ENCODE measurements around the gene VIL1. TPM values are rescaled to one million over a fixed set of nuclear protein-coding genes. Genes with fewer than 3 reads are reported as not detected.
A peak's percentile ranks its signal among the peaks of the same experiment; 100 is the strongest.

The VIL1 gene
- total and polyA plus RNA-seq, 2 of the 13 experiments (the other 11 are each of a cell fraction or from before 2014, with no cell fraction given), result 287 to 301 TPM

DNA sequence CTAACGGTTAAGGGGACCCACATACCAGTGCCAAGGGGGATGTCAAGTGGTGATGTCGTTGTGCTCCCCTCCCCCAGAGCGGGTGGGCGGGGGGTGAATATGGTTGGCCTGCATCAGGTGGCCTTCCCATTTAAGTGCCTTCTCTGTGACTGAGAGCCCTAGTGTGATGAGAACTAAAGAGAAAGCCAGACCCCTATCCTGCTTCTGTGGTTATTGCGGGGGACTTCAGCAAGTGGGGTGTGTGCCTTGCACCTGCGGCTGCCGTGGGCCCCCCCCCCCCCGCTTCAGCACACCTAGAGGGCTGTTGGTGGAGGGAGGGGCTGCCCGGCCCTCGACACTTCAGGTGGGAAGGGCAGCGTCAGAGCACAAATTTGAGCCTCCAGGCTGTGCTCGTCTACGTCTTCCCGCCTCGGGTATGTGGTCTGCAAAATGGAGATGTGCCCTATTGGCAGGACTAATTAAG lies 13.1 kb upstream of the VIL1 start (continued):
- TF ChIP-seq TBP (CRISPR knock-in tag; IDR thresholded peaks at IDR 0.05), result 0 out of 2 replicates have a peak, but pooled peaks have one; percentile 29
- no peak; the same call in 1 of the 2 replicates for TF ChIP-seq ZNF232 (CRISPR knock-in tag; IDR thresholded peaks at IDR 0.05; ENCODE audit: borderline replicate concordance)
- 0 out of 2 replicates have a peak, but pooled peaks have one; percentile 9 for TF ChIP-seq ZNF12 (CRISPR knock-in tag; IDR thresholded peaks at IDR 0.05)
- TF ChIP-seq, protein P1, sequence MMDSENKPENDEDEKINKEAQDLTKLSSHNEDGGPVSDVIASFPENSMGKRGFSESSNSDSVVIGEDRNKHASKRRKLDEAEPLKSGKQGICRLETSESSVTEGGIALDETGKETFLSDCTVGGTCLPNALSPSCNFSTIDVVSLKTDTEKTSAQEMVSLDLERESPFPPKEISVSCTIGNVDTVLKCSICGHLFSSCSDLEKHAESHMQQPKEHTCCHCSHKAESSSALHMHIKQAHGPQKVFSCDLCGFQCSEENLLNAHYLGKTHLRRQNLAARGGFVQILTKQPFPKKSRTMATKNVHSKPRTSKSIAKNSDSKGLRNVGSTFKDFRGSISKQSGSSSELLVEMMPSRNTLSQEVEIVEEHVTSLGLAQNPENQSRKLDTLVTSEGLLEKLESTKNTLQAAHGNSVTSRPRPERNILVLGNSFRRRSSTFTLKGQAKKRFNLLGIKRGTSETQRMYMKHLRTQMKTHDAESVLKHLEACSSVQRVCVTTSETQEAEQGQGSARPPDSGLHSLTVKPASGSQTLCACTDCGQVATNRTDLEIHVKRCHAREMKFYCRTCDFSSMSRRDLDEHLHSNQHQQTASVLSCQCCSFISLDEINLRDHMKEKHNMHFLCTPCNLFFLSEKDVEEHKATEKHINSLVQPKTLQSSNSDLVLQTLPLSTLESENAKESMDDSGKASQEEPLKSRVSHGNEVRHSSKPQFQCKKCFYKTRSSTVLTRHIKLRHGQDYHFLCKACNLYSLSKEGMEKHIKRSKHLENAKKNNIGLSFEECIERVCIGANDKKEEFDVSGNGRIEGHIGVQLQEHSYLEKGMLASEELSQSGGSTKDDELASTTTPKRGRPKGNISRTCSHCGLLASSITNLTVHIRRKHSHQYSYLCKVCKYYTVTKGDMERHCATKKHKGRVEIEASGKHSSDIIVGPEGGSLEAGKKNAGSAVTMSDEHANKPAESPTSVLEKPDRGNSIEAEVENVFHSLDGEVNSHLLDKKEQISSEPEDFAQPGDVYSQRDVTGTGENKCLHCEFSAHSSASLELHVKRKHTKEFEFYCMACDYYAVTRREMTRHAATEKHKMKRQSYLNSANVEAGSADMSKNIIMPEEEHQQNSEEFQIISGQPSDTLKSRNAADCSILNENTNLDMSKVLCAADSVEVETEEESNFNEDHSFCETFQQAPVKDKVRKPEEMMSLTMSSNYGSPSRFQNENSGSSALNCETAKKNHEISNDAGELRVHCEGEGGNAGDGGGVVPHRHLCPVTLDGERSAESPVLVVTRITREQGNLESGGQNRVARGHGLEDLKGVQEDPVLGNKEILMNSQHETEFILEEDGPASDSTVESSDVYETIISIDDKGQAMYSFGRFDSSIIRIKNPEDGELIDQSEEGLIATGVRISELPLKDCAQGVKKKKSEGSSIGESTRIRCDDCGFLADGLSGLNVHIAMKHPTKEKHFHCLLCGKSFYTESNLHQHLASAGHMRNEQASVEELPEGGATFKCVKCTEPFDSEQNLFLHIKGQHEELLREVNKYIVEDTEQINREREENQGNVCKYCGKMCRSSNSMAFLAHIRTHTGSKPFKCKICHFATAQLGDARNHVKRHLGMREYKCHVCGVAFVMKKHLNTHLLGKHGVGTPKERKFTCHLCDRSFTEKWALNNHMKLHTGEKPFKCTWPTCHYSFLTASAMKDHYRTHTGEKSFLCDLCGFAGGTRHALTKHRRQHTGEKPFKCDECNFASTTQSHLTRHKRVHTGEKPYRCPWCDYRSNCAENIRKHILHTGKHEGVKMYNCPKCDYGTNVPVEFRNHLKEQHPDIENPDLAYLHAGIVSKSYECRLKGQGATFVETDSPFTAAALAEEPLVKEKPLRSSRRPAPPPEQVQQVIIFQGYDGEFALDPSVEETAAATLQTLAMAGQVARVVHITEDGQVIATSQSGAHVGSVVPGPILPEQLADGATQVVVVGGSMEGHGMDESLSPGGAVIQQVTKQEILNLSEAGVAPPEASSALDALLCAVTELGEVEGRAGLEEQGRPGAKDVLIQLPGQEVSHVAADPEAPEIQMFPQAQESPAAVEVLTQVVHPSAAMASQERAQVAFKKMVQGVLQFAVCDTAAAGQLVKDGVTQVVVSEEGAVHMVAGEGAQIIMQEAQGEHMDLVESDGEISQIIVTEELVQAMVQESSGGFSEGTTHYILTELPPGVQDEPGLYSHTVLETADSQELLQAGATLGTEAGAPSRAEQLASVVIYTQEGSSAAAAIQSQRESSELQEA (CRISPR knock-in tag; IDR thresholded peaks at IDR 0.05; ENCODE audit: not compliant biosample characterization), result peak; percentile 90
- TF ChIP-seq, protein P2, sequence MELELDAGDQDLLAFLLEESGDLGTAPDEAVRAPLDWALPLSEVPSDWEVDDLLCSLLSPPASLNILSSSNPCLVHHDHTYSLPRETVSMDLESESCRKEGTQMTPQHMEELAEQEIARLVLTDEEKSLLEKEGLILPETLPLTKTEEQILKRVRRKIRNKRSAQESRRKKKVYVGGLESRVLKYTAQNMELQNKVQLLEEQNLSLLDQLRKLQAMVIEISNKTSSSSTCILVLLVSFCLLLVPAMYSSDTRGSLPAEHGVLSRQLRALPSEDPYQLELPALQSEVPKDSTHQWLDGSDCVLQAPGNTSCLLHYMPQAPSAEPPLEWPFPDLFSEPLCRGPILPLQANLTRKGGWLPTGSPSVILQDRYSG (CRISPR knock-in tag; IDR thresholded peaks at IDR 0.05), result no peak
- 0 out of 2 replicates have a peak, but pooled peaks have one; percentile 15 for TF ChIP-seq HNRNPL (IDR thresholded peaks at IDR 0.05; ENCODE audit: low read depth, low read length)
- no peak; the same call in 1 of the 2 replicates for TF ChIP-seq MZF1 (CRISPR knock-in tag; IDR thresholded peaks at IDR 0.05; ENCODE audit: borderline replicate concordance)
- TF ChIP-seq, protein P3, sequence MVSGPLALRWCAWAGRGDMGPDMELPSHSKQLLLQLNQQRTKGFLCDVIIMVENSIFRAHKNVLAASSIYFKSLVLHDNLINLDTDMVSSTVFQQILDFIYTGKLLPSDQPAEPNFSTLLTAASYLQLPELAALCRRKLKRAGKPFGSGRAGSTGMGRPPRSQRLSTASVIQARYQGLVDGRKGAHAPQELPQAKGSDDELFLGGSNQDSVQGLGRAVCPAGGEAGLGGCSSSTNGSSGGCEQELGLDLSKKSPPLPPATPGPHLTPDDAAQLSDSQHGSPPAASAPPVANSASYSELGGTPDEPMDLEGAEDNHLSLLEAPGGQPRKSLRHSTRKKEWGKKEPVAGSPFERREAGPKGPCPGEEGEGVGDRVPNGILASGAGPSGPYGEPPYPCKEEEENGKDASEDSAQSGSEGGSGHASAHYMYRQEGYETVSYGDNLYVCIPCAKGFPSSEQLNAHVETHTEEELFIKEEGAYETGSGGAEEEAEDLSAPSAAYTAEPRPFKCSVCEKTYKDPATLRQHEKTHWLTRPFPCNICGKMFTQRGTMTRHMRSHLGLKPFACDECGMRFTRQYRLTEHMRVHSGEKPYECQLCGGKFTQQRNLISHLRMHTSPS (CRISPR knock-in tag; IDR thresholded peaks at IDR 0.05; ENCODE audit: low read depth), result peak; percentile 81; the same call in 1 of the 2 replicates
- 0 out of 2 replicates have a peak, but pooled peaks have one; percentile 17 for TF ChIP-seq ZNF431 (CRISPR knock-in tag; IDR thresholded peaks at IDR 0.05; ENCODE audit: borderline replicate concordance, low read depth)
- TF ChIP-seq, protein P4, sequence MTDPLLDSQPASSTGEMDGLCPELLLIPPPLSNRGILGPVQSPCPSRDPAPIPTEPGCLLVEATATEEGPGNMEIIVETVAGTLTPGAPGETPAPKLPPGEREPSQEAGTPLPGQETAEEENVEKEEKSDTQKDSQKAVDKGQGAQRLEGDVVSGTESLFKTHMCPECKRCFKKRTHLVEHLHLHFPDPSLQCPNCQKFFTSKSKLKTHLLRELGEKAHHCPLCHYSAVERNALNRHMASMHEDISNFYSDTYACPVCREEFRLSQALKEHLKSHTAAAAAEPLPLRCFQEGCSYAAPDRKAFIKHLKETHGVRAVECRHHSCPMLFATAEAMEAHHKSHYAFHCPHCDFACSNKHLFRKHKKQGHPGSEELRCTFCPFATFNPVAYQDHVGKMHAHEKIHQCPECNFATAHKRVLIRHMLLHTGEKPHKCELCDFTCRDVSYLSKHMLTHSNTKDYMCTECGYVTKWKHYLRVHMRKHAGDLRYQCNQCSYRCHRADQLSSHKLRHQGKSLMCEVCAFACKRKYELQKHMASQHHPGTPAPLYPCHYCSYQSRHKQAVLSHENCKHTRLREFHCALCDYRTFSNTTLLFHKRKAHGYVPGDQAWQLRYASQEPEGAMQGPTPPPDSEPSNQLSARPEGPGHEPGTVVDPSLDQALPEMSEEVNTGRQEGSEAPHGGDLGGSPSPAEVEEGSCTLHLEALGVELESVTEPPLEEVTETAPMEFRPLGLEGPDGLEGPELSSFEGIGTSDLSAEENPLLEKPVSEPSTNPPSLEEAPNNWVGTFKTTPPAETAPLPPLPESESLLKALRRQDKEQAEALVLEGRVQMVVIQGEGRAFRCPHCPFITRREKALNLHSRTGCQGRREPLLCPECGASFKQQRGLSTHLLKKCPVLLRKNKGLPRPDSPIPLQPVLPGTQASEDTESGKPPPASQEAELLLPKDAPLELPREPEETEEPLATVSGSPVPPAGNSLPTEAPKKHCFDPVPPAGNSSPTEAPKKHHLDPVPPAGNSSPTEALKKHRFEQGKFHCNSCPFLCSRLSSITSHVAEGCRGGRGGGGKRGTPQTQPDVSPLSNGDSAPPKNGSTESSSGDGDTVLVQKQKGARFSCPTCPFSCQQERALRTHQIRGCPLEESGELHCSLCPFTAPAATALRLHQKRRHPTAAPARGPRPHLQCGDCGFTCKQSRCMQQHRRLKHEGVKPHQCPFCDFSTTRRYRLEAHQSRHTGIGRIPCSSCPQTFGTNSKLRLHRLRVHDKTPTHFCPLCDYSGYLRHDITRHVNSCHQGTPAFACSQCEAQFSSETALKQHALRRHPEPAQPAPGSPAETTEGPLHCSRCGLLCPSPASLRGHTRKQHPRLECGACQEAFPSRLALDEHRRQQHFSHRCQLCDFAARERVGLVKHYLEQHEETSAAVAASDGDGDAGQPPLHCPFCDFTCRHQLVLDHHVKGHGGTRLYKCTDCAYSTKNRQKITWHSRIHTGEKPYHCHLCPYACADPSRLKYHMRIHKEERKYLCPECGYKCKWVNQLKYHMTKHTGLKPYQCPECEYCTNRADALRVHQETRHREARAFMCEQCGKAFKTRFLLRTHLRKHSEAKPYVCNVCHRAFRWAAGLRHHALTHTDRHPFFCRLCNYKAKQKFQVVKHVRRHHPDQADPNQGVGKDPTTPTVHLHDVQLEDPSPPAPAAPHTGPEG (CRISPR knock-in tag; IDR thresholded peaks at IDR 0.05), result peak; percentile 25; the same call in 1 of the 2 replicates
- peak; percentile 66; the same call in 1 of the 2 replicates for TF ChIP-seq ZNF709 (CRISPR knock-in tag; IDR thresholded peaks at IDR 0.05)
- TF ChIP-seq MTA3 (CRISPR knock-in tag; IDR thresholded peaks at IDR 0.05), result no peak

All from HepG2 (cell line).